PC-9 (cell line): ENCODE data around the gene KIF6. TPM values are rescaled to one million over a fixed set of nuclear protein-coding genes. Genes with fewer than 3 reads are reported as not detected.
"Not testable (repeated sequence)": the region's sequence is repeated elsewhere in the genome, so short reads cannot be mapped to it uniquely, and the experiment has no call there.

Source experiments
- BruUV-seq: library from RNA; stranded (reverse); fragments of 400-500 nt; replicated peaks from 2 replicates; lab custom pipeline; 2021; lab: Mats Ljungman, UMichigan
- CTCF ChIA-PET: fragments of 300-600 bp; sonication (Branson Sonifier 250); formaldehyde crosslinking; loops from one replicate; lab custom pipeline; 2022; ENCODE audit warnings: antibody characterized with exemption; lab: Charles Lee
- POLR2A ChIA-PET: fragments of 300-600 bp; sonication (Branson Sonifier 250); formaldehyde crosslinking; loops from one replicate; lab custom pipeline; 2022; ENCODE audit warnings: antibody characterized with exemption; ENCODE audit not compliant: unreplicated experiment; lab: Charles Lee
- DNase-seq, 2 experiments: peaks; one replicate each; pipeline versions ENCODE4 v3.0.0 to v3.0.0-alpha.2; 2015 to 2022; ENCODE audit warnings: mixed read lengths in 1 of 2
- H2AFZ ChIP-seq: fragments of 200-600 bp; sonication (generic); 2 replicates; pipeline ENCODE4 v1.8.1; 2017; ENCODE audit warnings: antibody characterized with exemption
- H3F3A ChIP-seq: fragments of 200-600 bp; sonication (generic); 2 replicates; pipeline ENCODE4 v1.8.1; 2017; ENCODE audit warnings: antibody characterized with exemption, mild to moderate bottlenecking, low read depth; ENCODE audit not compliant: insufficient read depth
- H3K27ac ChIP-seq: fragments of 200-600 bp; sonication (generic); 2 replicates; pipeline ENCODE4 v1.6.1; 2016; ENCODE audit warnings: mixed run types
- H3K27me3 ChIP-seq: fragments of 200-600 bp; sonication (generic); 2 replicates; pipeline ENCODE4 v1.6.1; 2016; ENCODE audit warnings: low read depth, mixed run types; ENCODE audit not compliant: insufficient read depth
- H3K36me3 ChIP-seq: fragments of 200-600 bp; sonication (generic); 2 replicates; pipeline ENCODE4 v1.6.1; 2016; ENCODE audit warnings: low read depth, mixed run types
- H3K4me1 ChIP-seq: fragments of 200-600 bp; sonication (generic); replicated peaks from 2 replicates; pipeline ENCODE4 v1.6.1; 2016; ENCODE audit warnings: mixed run types; ENCODE audit not compliant: insufficient read depth
- H3K4me2 ChIP-seq: fragments of 200-600 bp; sonication (generic); 2 replicates; pipeline ENCODE4 v1.6.1; 2017; ENCODE audit warnings: mixed run types
- H3K4me3 ChIP-seq: fragments of 200-600 bp; sonication (generic); 2 replicates; pipeline ENCODE4 v1.6.1; 2016; ENCODE audit warnings: mixed run types
- H3K79me2 ChIP-seq: fragments of 200-600 bp; sonication (generic); 2 replicates; pipeline ENCODE4 v1.6.1; 2017; ENCODE audit warnings: low read depth, mixed run types
- H3K9me2 ChIP-seq: fragments of 200-600 bp; sonication (generic); 2 replicates; pipeline ENCODE4 v1.8.1; 2017; ENCODE audit warnings: mild to moderate bottlenecking; ENCODE audit not compliant: insufficient read depth
- H3K9me3 ChIP-seq: fragments of 200-600 bp; sonication (generic); 2 replicates; pipeline ENCODE4 v1.8.1; 2016; ENCODE audit warnings: low read depth; ENCODE audit not compliant: insufficient read depth
- H4K20me1 ChIP-seq: fragments of 200-600 bp; sonication (generic); 2 replicates; pipeline ENCODE4 v1.8.1; 2017; ENCODE audit not compliant: insufficient read depth
- CTCF ChIP-seq: fragments of 200-600 bp; sonication (generic); conservative IDR thresholded peaks from 2 replicates; pipeline ENCODE4 v1.6.1; 2017; ENCODE audit warnings: mixed run types, antibody characterized with exemption, mild to moderate bottlenecking, moderate library complexity
- EZH2 ChIP-seq: fragments of 200-600 bp; sonication (generic); IDR thresholded peaks from 2 replicates; pipeline ENCODE4 v1.8.0; 2017; ENCODE audit warnings: antibody characterized with exemption, low read depth
- intact Hi-C: fragments of 100-400 bp; cut with micrococcal nuclease; formaldehyde crosslinking; loops from one replicate; pipeline ENCODE4 v1.10.0; 2022; ENCODE audit not compliant: unreplicated experiment
- total RNA-seq: library from RNA; stranded (reverse); gene quantifications from 2 replicates; pipeline ENCODE4 v1.2.3, GENCODE V29; 2021

The KIF6 gene
- total RNA-seq, 1 experiment from 2014 or later: not detected

DNA sequence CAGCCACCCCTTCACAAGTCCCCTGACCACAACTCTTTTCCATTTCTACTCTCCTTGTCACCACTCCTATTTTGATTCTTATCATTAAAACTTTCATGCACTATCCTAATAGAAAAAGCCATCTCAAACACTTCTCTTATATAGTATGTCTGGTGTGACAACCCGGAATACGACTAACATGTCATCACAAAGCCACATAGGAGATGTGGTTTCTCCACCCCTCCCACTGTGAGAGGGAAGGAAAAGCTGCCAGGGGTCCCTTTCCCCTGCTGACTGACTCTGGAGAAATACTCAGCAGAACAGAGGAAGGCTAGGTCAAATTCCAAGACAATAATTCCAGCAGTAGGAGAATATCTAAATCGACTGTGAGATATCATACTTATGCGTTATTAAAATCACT lies 209.7 kb downstream of the KIF6 start:
- Histone ChIP-seq H3K36me3 (no peaks in the 10 kb centered on the region), H3K9me3 (no peaks in the 10 kb centered on the region), H3K4me1 (no peaks in the 10 kb centered on the region), H3K9me2 (peaks cover 4% of the 10 kb centered on the region; the same call in 1 of the 2 replicates), H3K4me3 (no peak overlapping the region), H3K4me2 (no peak overlapping the region), H3K27me3 (peaks cover 42% of the 10 kb centered on the region), H3K79me2 (no peaks in the 10 kb centered on the region), H4K20me1 (no peaks in the 10 kb centered on the region), H3F3A (no peaks in the 10 kb centered on the region), H2AFZ (no peak overlapping the region), H3K27ac (no peak overlapping the region)
- ChIA-PET POLR2A (no interaction called here), CTCF (no interaction called here)
- BruUV-seq: no TSS peak
- TF ChIP-seq EZH2 (no peak), CTCF (no peak)
- intact Hi-C loops: no loop called here
- DNase-seq: no peak

DNA sequence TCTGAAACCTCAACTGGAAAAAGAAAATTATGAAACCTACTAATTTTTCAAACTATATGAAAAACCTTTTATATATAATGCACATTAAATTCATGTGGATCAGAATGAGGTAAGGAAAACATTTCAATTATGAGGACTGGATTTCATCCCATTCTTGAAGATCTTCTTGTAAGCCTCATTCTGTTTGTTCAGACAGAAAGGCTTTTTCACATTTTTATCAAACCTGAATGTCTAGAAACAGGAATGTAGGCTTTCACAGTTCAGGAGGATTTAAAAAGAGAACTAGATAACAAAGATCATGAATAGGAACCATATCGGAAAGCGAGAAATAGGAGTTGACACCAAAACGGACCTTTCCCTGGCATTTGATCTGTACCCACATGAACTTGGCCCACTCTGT lies 210.2 kb downstream of the KIF6 start:
- intact Hi-C loops: no loop called here
- Histone ChIP-seq H3K36me3 (no peaks in the 10 kb centered on the region), H3K9me2 (peaks cover 4% of the 10 kb centered on the region; the same call in 1 of the 2 replicates), H4K20me1 (no peaks in the 10 kb centered on the region), H3K27ac (no peak overlapping the region), H3K79me2 (no peaks in the 10 kb centered on the region), H3K27me3 (peaks cover 38% of the 10 kb centered on the region), H3K4me1 (no peaks in the 10 kb centered on the region), H3K4me2 (no peak overlapping the region), H3K9me3 (no peaks in the 10 kb centered on the region), H3F3A (no peaks in the 10 kb centered on the region), H3K4me3 (no peak overlapping the region), H2AFZ (no peak overlapping the region)
- BruUV-seq: no TSS peak
- POLR2A ChIA-PET: no interaction called here
- CTCF ChIA-PET: no interaction called here
- TF ChIP-seq CTCF: no peak
- TF ChIP-seq EZH2: no peak
- DNase-seq: no peak

GRCh38 chr6:39509831-39510230 lies 215.4 kb downstream of the KIF6 start:
- H3K79me2 ChIP-seq, H3K4me3 ChIP-seq, H3K4me1 ChIP-seq, H2AFZ ChIP-seq, H3F3A ChIP-seq, H3K9me3 ChIP-seq, DNase-seq, H3K36me3 ChIP-seq, H4K20me1 ChIP-seq, CTCF ChIA-PET, BruUV-seq, H3K9me2 ChIP-seq, H3K4me2 ChIP-seq, intact Hi-C loops, H3K27ac ChIP-seq, POLR2A ChIA-PET: not testable (repeated sequence)
- H3K27me3 ChIP-seq: peaks cover 21% of the 10 kb centered on the region

DNA sequence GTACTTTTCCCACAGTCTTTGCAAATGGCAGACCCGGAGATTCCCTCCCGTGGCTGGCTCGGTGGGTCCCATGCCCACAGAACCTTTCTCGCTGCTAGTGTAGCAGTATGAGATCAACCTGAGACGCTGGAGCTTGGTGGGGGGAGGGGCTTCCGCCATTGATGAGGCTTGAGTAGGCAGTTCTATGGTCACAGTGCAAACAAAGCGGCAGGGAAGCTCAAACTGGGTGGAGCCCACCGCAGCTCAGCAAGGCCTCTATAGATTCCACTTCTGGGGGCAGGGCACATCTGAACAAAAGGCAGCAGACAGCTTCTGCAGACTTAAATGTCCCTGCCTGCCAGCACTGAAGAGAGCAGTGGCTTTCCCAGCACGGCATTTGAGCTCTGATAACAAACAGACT lies 216.7 kb downstream of the KIF6 start:
- Histone ChIP-seq H3K9me2 (no peaks in the 10 kb centered on the region), H3K27ac (no peak overlapping the region), H3K9me3 (no peaks in the 10 kb centered on the region), H3K27me3 (peaks cover 15% of the 10 kb centered on the region), H3K4me1 (no peaks in the 10 kb centered on the region), H3K36me3 (no peaks in the 10 kb centered on the region), H3K4me3 (no peak overlapping the region), H3K4me2 (no peak overlapping the region), H3K79me2 (no peaks in the 10 kb centered on the region), H3F3A (no peaks in the 10 kb centered on the region), H4K20me1 (no peaks in the 10 kb centered on the region), H2AFZ (no peak overlapping the region)
- DNase-seq: no peak
- intact Hi-C loops: no loop called here
- no TSS peak for BruUV-seq
- ChIA-PET POLR2A (no interaction called here), CTCF (no interaction called here)
- TF ChIP-seq EZH2 (no peak), CTCF (no peak)
